HepG2 (cell line): ENCODE data around the gene TTC39C. TPM values are rescaled to one million over a fixed set of nuclear protein-coding genes. Genes with fewer than 3 reads are reported as not detected.

ENCODE experiments used
- ATAC-seq: fragments of 200-7000 bp; cut with Tn5 transposase; 3 replicates; pipeline ENCODE4 v1.9.1; 2020; ENCODE audit warnings: mild to moderate bottlenecking, moderate library complexity
- BruUV-seq: library from RNA; stranded (reverse); fragments of 400-500 nt; replicated peaks from 2 replicates; lab custom pipeline; 2021; lab: Mats Ljungman, UMichigan
- CTCF ChIA-PET: fragments of 300-600 bp; formaldehyde crosslinking; extraction: SDS; loops from one replicate; lab custom pipeline; 2021; ENCODE audit warnings: low total read pairs, inconsistent platforms, low intra/inter-chr PET ratio; lab: Yijun Ruan, JAX
- POLR2A ChIA-PET: fragments of 350-600 bp; sonication (Branson Sonifier 250); formaldehyde crosslinking; loops from one replicate; lab custom pipeline; 2020; ENCODE audit warnings: antibody characterized with exemption, inconsistent platforms; lab: Yijun Ruan, JAX
- DNase-seq: peaks from one replicate; pipeline ENCODE4 v3.0.0-alpha.2; 2015; ENCODE audit warnings: low spot score
- FAIRE-seq: peaks from 3 replicates; lab custom pipeline; 2011; peaks lifted over from hg19 to GRCh38; lab: Jason Lieb, UNC
- H2AFZ ChIP-seq: one replicate; pipeline ENCODE4 v1.6.1; 2011; ENCODE audit warnings: low read length, inconsistent platforms
- H3K27ac ChIP-seq: fragments of 300-600 bp; 3 replicates; pipeline ENCODE4 v1.8.0; 2011; ENCODE audit warnings: mixed run types, mild to moderate bottlenecking, mixed read lengths, low read length, inconsistent platforms; ENCODE audit not compliant: insufficient read depth; ENCODE audit errors: extremely low read length
- H3K27me3 ChIP-seq, 2 experiments: fragments of 200-600 bp in 1 of 2; 2 replicates in 1 of 2; 3 replicates in 1 of 2; pipeline versions ENCODE4 v1.6.0 to v1.8.0; 2011; ENCODE audit warnings: low read length in 2 of 2, mild to moderate bottlenecking in 2 of 2, moderate library complexity in 2 of 2, inconsistent platforms in 1 of 2; ENCODE audit not compliant: insufficient read depth in 2 of 2, control insufficient read depth in 1 of 2
- H3K36me3 ChIP-seq, 2 experiments: fragments of 200-600 bp in 1 of 2; replicated peaks in 1 of 2; 2 replicates in 1 of 2; 3 replicates in 1 of 2; pipeline versions ENCODE4 v1.5.1 to v1.8.0; 2011; ENCODE audit warnings: low read length in 2 of 2, inconsistent platforms in 1 of 2; ENCODE audit not compliant: insufficient read depth in 2 of 2, control insufficient read depth in 1 of 2
- H3K4me1 ChIP-seq: 2 replicates; pipeline ENCODE4 v1.5.1; 2012; ENCODE audit warnings: low read length, inconsistent platforms; ENCODE audit not compliant: insufficient read depth
- H3K4me2 ChIP-seq: 2 replicates; pipeline ENCODE4 v1.6.0; 2011; ENCODE audit warnings: low read depth, low read length, inconsistent platforms
- H3K4me3 ChIP-seq, 3 experiments: fragments of 200-600 bp in 1 of 3; sonication (generic), shearing (Covaris generic) in 1 of 3; replicated peaks in 1 of 3; 2 replicates each; pipeline ENCODE4 v1.5.1; 2011 to 2016; ENCODE audit warnings: low read length in 3 of 3, inconsistent platforms in 2 of 3, low read depth in 2 of 3, mild to moderate bottlenecking in 2 of 3, control low read depth in 1 of 3, mixed read lengths in 1 of 3; ENCODE audit not compliant: insufficient read depth in 1 of 3
- H3K79me2 ChIP-seq: one replicate; pipeline ENCODE4 v1.6.1; 2011; ENCODE audit warnings: low read length, inconsistent platforms; ENCODE audit not compliant: insufficient read depth
- H3K9ac ChIP-seq: 2 replicates; pipeline ENCODE4 v1.6.0; 2011; ENCODE audit warnings: mild to moderate bottlenecking, low read depth, low read length, inconsistent platforms; ENCODE audit not compliant: insufficient read depth
- H3K9me3 ChIP-seq: 2 replicates; pipeline ENCODE4 v1.5.1; 2012; ENCODE audit warnings: mild to moderate bottlenecking, low read length
- H4K20me1 ChIP-seq: 2 replicates; pipeline ENCODE4 v1.6.0; 2011; ENCODE audit warnings: inconsistent platforms, mild to moderate bottlenecking, low read length, moderate library complexity; ENCODE audit not compliant: insufficient read depth
- DPF2 ChIP-seq: sonication (generic); formaldehyde crosslinking; IDR thresholded peaks from 2 replicates; pipeline ENCODE4 v1.4.0; 2020; ENCODE audit warnings: mild to moderate bottlenecking, low read depth, missing genetic modification reagents, borderline replicate concordance
- DRAP1 ChIP-seq: IDR thresholded peaks from 2 replicates; pipeline ENCODE4 v1.6.1; 2016; ENCODE audit warnings: missing genetic modification reagents, missing compliant biosample characterization
- FOXK1 ChIP-seq: sonication (generic); formaldehyde crosslinking; IDR thresholded peaks from 2 replicates; pipeline ENCODE4 v1.4.0; 2020; ENCODE audit warnings: low read depth, missing genetic modification reagents, borderline replicate concordance
- HOXA9 ChIP-seq: sonication (generic); formaldehyde crosslinking; IDR thresholded peaks from 2 replicates; pipeline ENCODE4 v1.8.1; 2022; ENCODE audit warnings: missing genetic modification reagents, mild to moderate bottlenecking, moderate library complexity, borderline replicate concordance
- NR2F2 ChIP-seq: IDR thresholded peaks from 2 replicates; pipeline ENCODE4 v1.6.1; 2012; ENCODE audit warnings: low read depth, inconsistent platforms, borderline replicate concordance
- SALL1 ChIP-seq: sonication (generic); formaldehyde crosslinking; IDR thresholded peaks from 2 replicates; pipeline ENCODE4 v1.8.0; 2022; ENCODE audit warnings: mild to moderate bottlenecking, missing genetic modification reagents
- SMARCE1 ChIP-seq: fragments of 450-650 bp; IDR thresholded peaks from 2 replicates; pipeline ENCODE4 v1.6.1; 2017; ENCODE audit warnings: borderline replicate concordance
- SP140L ChIP-seq: sonication (generic); formaldehyde crosslinking; IDR thresholded peaks from 2 replicates; pipeline ENCODE4 v1.4.0; 2020; ENCODE audit warnings: missing genetic modification reagents, borderline replicate concordance
- SRY ChIP-seq: sonication (generic); formaldehyde crosslinking; IDR thresholded peaks from 2 replicates; pipeline ENCODE4 v1.8.0; 2022; ENCODE audit warnings: mild to moderate bottlenecking, missing genetic modification reagents
- TBX3 ChIP-seq: fragments of 450-650 bp; IDR thresholded peaks from 2 replicates; pipeline ENCODE4 v1.6.1; 2017; ENCODE audit warnings: antibody characterized with exemption, mild to moderate bottlenecking, inconsistent platforms, borderline replicate concordance
- ZBTB42 ChIP-seq: sonication (generic); formaldehyde crosslinking; IDR thresholded peaks from 2 replicates; pipeline ENCODE4 v1.5.0; 2020; ENCODE audit warnings: mild to moderate bottlenecking, missing genetic modification reagents
- ZFX ChIP-seq: sonication (generic); formaldehyde crosslinking; IDR thresholded peaks from 2 replicates; pipeline ENCODE4 v1.4.0; 2020; ENCODE audit warnings: mild to moderate bottlenecking, low read depth, missing genetic modification reagents, moderate library complexity
- ZNF260 ChIP-seq: sonication (generic); formaldehyde crosslinking; IDR thresholded peaks from 2 replicates; pipeline ENCODE4 v1.4.0; 2020; ENCODE audit warnings: missing genetic modification reagents, low read depth, mild to moderate bottlenecking, borderline replicate concordance
- ZNF564 ChIP-seq: sonication (generic); formaldehyde crosslinking; IDR thresholded peaks from 2 replicates; pipeline ENCODE4 v1.8.1; 2023; ENCODE audit warnings: mild to moderate bottlenecking, missing genetic modification reagents
- ZNF567 ChIP-seq: sonication (generic); formaldehyde crosslinking; IDR thresholded peaks from 2 replicates; pipeline ENCODE4 v1.8.1; 2023; ENCODE audit warnings: mild to moderate bottlenecking, missing genetic modification reagents, borderline replicate concordance
- ZNF75D ChIP-seq: sonication (generic); formaldehyde crosslinking; IDR thresholded peaks from 2 replicates; pipeline ENCODE4 v1.8.1; 2023; ENCODE audit warnings: missing genetic modification reagents, mild to moderate bottlenecking, borderline replicate concordance
- WGBS: methylation state at CpG from one replicate; pipeline ENCODE4 v1.1.6; 2017; ENCODE audit warnings: low lambda C conversion rate; 5-methylcytosine and 5-hydroxymethylcytosine counted together
- in situ Hi-C: cut with HindIII; loops from 2 replicates; pipeline ENCODE4 v1.10.0; 2017; ENCODE audit warnings: low pct_unique_long_range_greater_than_20kb; ENCODE audit not compliant: extremely low pct_ligation_motif_present
- intact Hi-C: fragments of 100-400 bp; cut with micrococcal nuclease; formaldehyde crosslinking; loops from one replicate; pipeline ENCODE4 v1.10.0; 2022; ENCODE audit not compliant: unreplicated experiment
- polyA plus RNA-seq, 8 experiments: library from polyadenylated mRNA; depleted of rRNA in 3 of 8; stranded (reverse) in 7 of 8; unstranded in 1 of 8; fragments of >200 nt; fragmentation: Illumina TruSeq in 4 of 8; extraction: Trizol in 4 of 8; gene quantifications; 2 replicates each; pipeline versions ENCODE4 v1.2.1 to v1.2.3, GENCODE V29; 2011 to 2016; ENCODE audit warnings: low read depth in 4 of 8, missing spikeins in 1 of 8, mixed read lengths in 1 of 8; ENCODE audit not compliant: insufficient read depth in 1 of 8
- total RNA-seq, 5 experiments: library from RNA; depleted of rRNA; stranded (reverse); fragments of >200 nt; fragmentation: Illumina TruSeq; extraction: Trizol; gene quantifications; 2 replicates each; pipeline ENCODE4 v1.2.3, GENCODE V29; 2016; ENCODE audit warnings: low read depth in 1 of 5
- TF ChIP-seq, protein P1 (sequence below): sonication (generic); formaldehyde crosslinking; IDR thresholded peaks from 2 replicates; pipeline ENCODE4 v1.4.0; 2020; ENCODE audit warnings: missing genetic modification reagents, borderline replicate concordance
- TF ChIP-seq, protein P2 (sequence below): sonication (generic); formaldehyde crosslinking; IDR thresholded peaks from 2 replicates; pipeline ENCODE4 v1.8.1; 2022; ENCODE audit warnings: mild to moderate bottlenecking, missing genetic modification reagents
- TF ChIP-seq, protein P3 (sequence below): sonication (generic); formaldehyde crosslinking; IDR thresholded peaks from 2 replicates; pipeline ENCODE4 v1.5.0; 2020; ENCODE audit warnings: missing genetic modification reagents, mild to moderate bottlenecking, borderline replicate concordance

TTC39C gene
- total and polyA plus RNA-seq, 2 of the 13 experiments (the other 11 are each of a cell fraction or from before 2014, with no cell fraction given), result 19.1 to 25.9 TPM

DNA sequence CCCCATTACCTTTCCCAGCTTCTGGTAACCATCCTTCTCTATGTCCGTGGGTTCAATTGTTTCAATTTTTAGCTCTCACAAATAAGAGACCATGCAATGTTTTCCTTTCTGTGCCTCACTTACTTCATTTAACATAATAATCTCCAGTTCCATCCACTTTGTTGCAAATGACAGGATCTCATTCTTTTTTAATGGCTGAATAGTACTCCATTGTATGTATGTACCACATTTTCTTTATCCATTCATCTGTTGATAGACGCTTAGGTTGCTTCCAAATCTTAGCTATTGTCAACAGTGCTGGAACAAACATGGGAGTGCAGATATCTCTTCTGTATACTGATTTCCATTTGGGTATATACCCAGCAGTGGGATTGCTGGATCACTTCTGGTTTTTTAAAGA is 126.1 kb downstream of the TTC39C start:
- Histone ChIP-seq H3K36me3 (no peaks in the 10 kb centered on the region), H4K20me1 (no peaks in the 10 kb centered on the region), H3K27me3 (0 out of 5 replicates have a peak, but pooled peaks cover 0 to 3% of the 10 kb centered on the region in 2 experiments), H3K4me1 (peaks cover 9% of the 10 kb centered on the region), H3K9me3 (no peaks in the 10 kb centered on the region), H3K27ac (no peak overlapping the region), H3K79me2 (no peaks in the 10 kb centered on the region), H3K4me2 (no peak overlapping the region), H2AFZ (no peak overlapping the region), H3K4me3 (no peak overlapping the region), H3K9ac (no peak overlapping the region)
- no peak for ATAC-seq
- intact Hi-C loops, result no loop called here
- in situ Hi-C loops, result no loop called here
- WGBS, result 71% methylated on average over 2 of the region's 2 CpGs
- ChIA-PET POLR2A (no interaction called here), CTCF (no interaction called here)
- no peak for FAIRE-seq
- BruUV-seq, result no TSS peak
- no peak for DNase-seq
- TF ChIP-seq ZNF75D, result no peak
- no peak for TF ChIP-seq TBX3
- TF ChIP-seq DRAP1, result no peak
- TF ChIP-seq SRY, result no peak
- no peak for TF ChIP-seq SP140L (CRISPR knock-in tag)
- no peak for TF ChIP-seq HOXA9
- TF ChIP-seq, protein P1, sequence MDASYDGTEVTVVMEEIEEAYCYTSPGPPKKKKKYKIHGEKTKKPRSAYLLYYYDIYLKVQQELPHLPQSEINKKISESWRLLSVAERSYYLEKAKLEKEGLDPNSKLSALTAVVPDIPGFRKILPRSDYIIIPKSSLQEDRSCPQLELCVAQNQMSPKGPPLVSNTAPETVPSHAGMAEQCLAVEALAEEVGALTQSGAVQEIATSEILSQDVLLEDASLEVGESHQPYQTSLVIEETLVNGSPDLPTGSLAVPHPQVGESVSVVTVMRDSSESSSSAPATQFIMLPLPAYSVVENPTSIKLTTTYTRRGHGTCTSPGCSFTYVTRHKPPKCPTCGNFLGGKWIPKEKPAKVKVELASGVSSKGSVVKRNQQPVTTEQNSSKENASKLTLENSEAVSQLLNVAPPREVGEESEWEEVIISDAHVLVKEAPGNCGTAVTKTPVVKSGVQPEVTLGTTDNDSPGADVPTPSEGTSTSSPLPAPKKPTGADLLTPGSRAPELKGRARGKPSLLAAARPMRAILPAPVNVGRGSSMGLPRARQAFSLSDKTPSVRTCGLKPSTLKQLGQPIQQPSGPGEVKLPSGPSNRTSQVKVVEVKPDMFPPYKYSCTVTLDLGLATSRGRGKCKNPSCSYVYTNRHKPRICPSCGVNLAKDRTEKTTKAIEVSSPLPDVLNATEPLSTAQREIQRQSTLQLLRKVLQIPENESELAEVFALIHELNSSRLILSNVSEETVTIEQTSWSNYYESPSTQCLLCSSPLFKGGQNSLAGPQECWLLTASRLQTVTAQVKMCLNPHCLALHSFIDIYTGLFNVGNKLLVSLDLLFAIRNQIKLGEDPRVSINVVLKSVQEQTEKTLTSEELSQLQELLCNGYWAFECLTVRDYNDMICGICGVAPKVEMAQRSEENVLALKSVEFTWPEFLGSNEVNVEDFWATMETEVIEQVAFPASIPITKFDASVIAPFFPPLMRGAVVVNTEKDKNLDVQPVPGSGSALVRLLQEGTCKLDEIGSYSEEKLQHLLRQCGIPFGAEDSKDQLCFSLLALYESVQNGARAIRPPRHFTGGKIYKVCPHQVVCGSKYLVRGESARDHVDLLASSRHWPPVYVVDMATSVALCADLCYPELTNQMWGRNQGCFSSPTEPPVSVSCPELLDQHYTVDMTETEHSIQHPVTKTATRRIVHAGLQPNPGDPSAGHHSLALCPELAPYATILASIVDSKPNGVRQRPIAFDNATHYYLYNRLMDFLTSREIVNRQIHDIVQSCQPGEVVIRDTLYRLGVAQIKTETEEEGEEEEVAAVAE (CRISPR knock-in tag), result no peak
- no peak for TF ChIP-seq ZNF564 (CRISPR knock-in tag)
- TF ChIP-seq ZFX (CRISPR knock-in tag), result no peak
- no peak for TF ChIP-seq FOXK1 (CRISPR knock-in tag)
- no peak for TF ChIP-seq NR2F2
- TF ChIP-seq, protein P2, sequence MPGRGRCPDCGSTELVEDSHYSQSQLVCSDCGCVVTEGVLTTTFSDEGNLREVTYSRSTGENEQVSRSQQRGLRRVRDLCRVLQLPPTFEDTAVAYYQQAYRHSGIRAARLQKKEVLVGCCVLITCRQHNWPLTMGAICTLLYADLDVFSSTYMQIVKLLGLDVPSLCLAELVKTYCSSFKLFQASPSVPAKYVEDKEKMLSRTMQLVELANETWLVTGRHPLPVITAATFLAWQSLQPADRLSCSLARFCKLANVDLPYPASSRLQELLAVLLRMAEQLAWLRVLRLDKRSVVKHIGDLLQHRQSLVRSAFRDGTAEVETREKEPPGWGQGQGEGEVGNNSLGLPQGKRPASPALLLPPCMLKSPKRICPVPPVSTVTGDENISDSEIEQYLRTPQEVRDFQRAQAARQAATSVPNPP (CRISPR knock-in tag), result no peak
- TF ChIP-seq DPF2 (CRISPR knock-in tag), result no peak
- TF ChIP-seq, protein P3, sequence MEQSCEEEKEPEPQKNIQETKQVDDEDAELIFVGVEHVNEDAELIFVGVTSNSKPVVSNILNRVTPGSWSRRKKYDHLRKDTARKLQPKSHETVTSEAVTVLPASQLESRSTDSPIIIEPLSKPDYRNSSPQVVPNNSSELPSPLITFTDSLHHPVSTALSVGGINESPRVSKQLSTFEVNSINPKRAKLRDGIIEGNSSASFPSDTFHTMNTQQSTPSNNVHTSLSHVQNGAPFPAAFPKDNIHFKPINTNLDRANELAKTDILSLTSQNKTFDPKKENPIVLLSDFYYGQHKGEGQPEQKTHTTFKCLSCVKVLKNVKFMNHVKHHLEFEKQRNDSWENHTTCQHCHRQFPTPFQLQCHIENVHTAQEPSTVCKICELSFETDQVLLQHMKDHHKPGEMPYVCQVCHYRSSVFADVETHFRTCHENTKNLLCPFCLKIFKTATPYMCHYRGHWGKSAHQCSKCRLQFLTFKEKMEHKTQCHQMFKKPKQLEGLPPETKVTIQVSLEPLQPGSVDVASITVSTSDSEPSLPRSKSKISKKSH (CRISPR knock-in tag), result no peak
- no peak for TF ChIP-seq ZNF260 (CRISPR knock-in tag)
- no peak for TF ChIP-seq SMARCE1
- TF ChIP-seq ZNF567, result no peak
- no peak for TF ChIP-seq ZBTB42 (CRISPR knock-in tag)
- no peak for TF ChIP-seq SALL1 (CRISPR knock-in tag)
